CD14-positive monocyte (primary cell): Measurements from ENCODE around the gene TOMM6. TPM values are rescaled to one million over a fixed set of nuclear protein-coding genes. Genes with fewer than 3 reads are reported as not detected.

Source experiments
- DNase-seq, 3 donors: peaks; one replicate each; pipeline ENCODE4 v3.0.0-alpha.2; 2011 to 2022
- H2AFZ ChIP-seq: 2 replicates; pipeline ENCODE4 v1.6.0; 2012; ENCODE audit warnings: mild to moderate bottlenecking, low read depth, low read length, inconsistent platforms; ENCODE audit not compliant: insufficient read depth, poor library complexity, severe bottlenecking
- H3K27ac ChIP-seq, 2 donors: 1 replicate in 1 of 2; 2 replicates in 1 of 2; pipeline ENCODE4 v1.5.1; 2012 to 2013; ENCODE audit warnings: low read length in 2 of 2, control low read depth in 1 of 2, inconsistent platforms in 1 of 2, low read depth in 1 of 2, mild to moderate bottlenecking in 1 of 2
- H3K27me3 ChIP-seq, 2 donors: one replicate each; pipeline versions ENCODE4 v1.6.0 to v1.6.1; 2011 to 2013; ENCODE audit warnings: low read length in 2 of 2; ENCODE audit not compliant: control insufficient read depth in 2 of 2, insufficient read depth in 2 of 2
- H3K36me3 ChIP-seq, 2 donors: replicated peaks in 1 of 2; 1 replicate in 1 of 2; 2 replicates in 1 of 2; pipeline versions ENCODE4 v1.5.1 to v1.6.1; 2012 to 2013; ENCODE audit warnings: low read length in 2 of 2, control low read depth in 1 of 2, inconsistent platforms in 1 of 2, mild to moderate bottlenecking in 1 of 2; ENCODE audit not compliant: insufficient read depth in 2 of 2, control insufficient read depth in 1 of 2
- H3K4me1 ChIP-seq, 2 donors: 1 replicate in 1 of 2; 2 replicates in 1 of 2; pipeline versions ENCODE4 v1.5.1 to v1.6.1; 2012 to 2013; ENCODE audit warnings: low read length in 2 of 2, control low read depth in 1 of 2, inconsistent platforms in 1 of 2, mild to moderate bottlenecking in 1 of 2, moderate library complexity in 1 of 2; ENCODE audit not compliant: insufficient read depth in 2 of 2, control insufficient read depth in 1 of 2
- H3K4me2 ChIP-seq: replicated peaks from 2 replicates; pipeline ENCODE3; 2012; ENCODE audit warnings: low read length, moderate library complexity, mild to moderate bottlenecking; ENCODE audit not compliant: poor library complexity, severe bottlenecking; ENCODE audit errors: extremely low read depth
- H3K4me3 ChIP-seq, 3 experiments: fragments of 200-600 bp in 1 of 3; sonication (generic) in 1 of 3; replicated peaks in 1 of 3; 1 replicate in 2 of 3; 2 replicates in 1 of 3; pipeline ENCODE4 v1.5.1; 2011 to 2013; ENCODE audit warnings: low read length in 3 of 3, mild to moderate bottlenecking in 3 of 3, control low read depth in 2 of 3, low read depth in 2 of 3, inconsistent platforms in 1 of 3, moderate library complexity in 1 of 3
- H3K79me2 ChIP-seq: 2 replicates; pipeline ENCODE4 v1.6.0; 2012; ENCODE audit warnings: mild to moderate bottlenecking, control low read depth, inconsistent platforms, low read length, moderate library complexity; ENCODE audit not compliant: insufficient read depth
- H3K9ac ChIP-seq: 2 replicates; pipeline ENCODE4 v1.6.0; 2017; ENCODE audit warnings: low read length, mild to moderate bottlenecking; ENCODE audit not compliant: insufficient read depth, poor library complexity, severe bottlenecking
- H3K9me3 ChIP-seq, 2 donors: replicated peaks in 1 of 2; 1 replicate in 1 of 2; 2 replicates in 1 of 2; pipeline versions ENCODE4 v1.5.1 to v1.6.1; 2012 to 2013; ENCODE audit warnings: low read length in 2 of 2, control low read depth in 1 of 2; ENCODE audit not compliant: control insufficient read depth in 1 of 2, insufficient read depth in 1 of 2
- H4K20me1 ChIP-seq: 2 replicates; pipeline ENCODE4 v1.6.0; 2012; ENCODE audit warnings: mild to moderate bottlenecking, low read length, control low read depth, moderate library complexity; ENCODE audit not compliant: insufficient read depth
- H3K27ac Mint-ChIP-seq, 7 donors: one replicate each; pipeline ENCODE4 v1.8.0; 2020; ENCODE audit warnings: mild to moderate bottlenecking in 7 of 7, mixed read lengths in 7 of 7, moderate library complexity in 6 of 7, inconsistent platforms in 2 of 7
- H3K27me3 Mint-ChIP-seq, 3 donors: one replicate each; pipeline ENCODE4 v1.8.0; 2021 to 2022; ENCODE audit warnings: low read depth in 3 of 3, mild to moderate bottlenecking in 3 of 3, mixed read lengths in 3 of 3, moderate library complexity in 3 of 3, inconsistent platforms in 1 of 3
- H3K36me3 Mint-ChIP-seq, 2 donors: one replicate each; pipeline ENCODE4 v1.8.0; 2020; ENCODE audit warnings: mixed read lengths in 2 of 2, inconsistent platforms in 1 of 2, mild to moderate bottlenecking in 1 of 2
- H3K4me1 Mint-ChIP-seq: one replicate; pipeline ENCODE4 v1.8.0; 2020; ENCODE audit warnings: mild to moderate bottlenecking, mixed read lengths
- H3K4me3 Mint-ChIP-seq, 2 donors: one replicate each; pipeline ENCODE4 v1.8.0; 2020; ENCODE audit warnings: mild to moderate bottlenecking in 2 of 2, mixed read lengths in 2 of 2, moderate library complexity in 1 of 2
- H3K9me3 Mint-ChIP-seq, 7 donors: one replicate each; pipeline ENCODE4 v1.8.0; 2020 to 2022; ENCODE audit warnings: mixed read lengths in 7 of 7, mild to moderate bottlenecking in 6 of 7, moderate library complexity in 6 of 7, inconsistent platforms in 2 of 7
- CTCF ChIP-seq: fragments of 200-600 bp; IDR thresholded peaks from one replicate; pipeline ENCODE4 v1.8.0; 2022; ENCODE audit warnings: antibody characterized with exemption, mild to moderate bottlenecking
- WGBS: methylation state at CpG from one replicate; pipeline ENCODE4 v1.1.5; 2013; ENCODE audit warnings: missing lambda C conversion rate; ENCODE audit not compliant: insufficient coverage; 5-methylcytosine and 5-hydroxymethylcytosine counted together
- intact Hi-C, 2 donors: fragments of 100-400 bp; cut with micrococcal nuclease; formaldehyde crosslinking; loops; one replicate each; pipeline versions ENCODE4 v1.15.0 to v1.15.1; 2023
- polyA plus RNA-seq, 3 donors: library from polyadenylated mRNA; depleted of rRNA in 1 of 3; unstranded in 2 of 3; stranded (reverse) in 1 of 3; fragments of 300-500 nt in 2 of 3; fragments of >200 nt in 1 of 3; fragmentation: Illumina TruSeq in 2 of 3; gene quantifications; 1 replicate in 2 of 3; 2 replicates in 1 of 3; pipeline ENCODE4 v1.2.3, GENCODE V29; 2012 to 2021

TOMM6 gene
- polyA plus RNA-seq, 3 donors: 271 to 382 (median 343) TPM

- Mint-ChIP-seq H3K4me3 (no peak overlapping the region), H3K9me3 (peaks cover 0 to 3% (median 0%) of the 10 kb centered on the region in 7 donors), H3K36me3 (peaks cover 0 to 3% of the 10 kb centered on the region in 2 donors), H3K27ac (no peak overlapping the region), H3K4me1 (peaks cover 6% of the 10 kb centered on the region), H3K27me3 (peaks cover 0 to 1% (median 0%) of the 10 kb centered on the region in 3 donors)
- TF ChIP-seq CTCF: no peak
- intact Hi-C loops: no loop called here
- Histone ChIP-seq H3K4me2 (no peak overlapping the region), H3K79me2 (no peaks in the 10 kb centered on the region), H3K9me3 (no peaks in the 10 kb centered on the region), H3K27ac (no peak overlapping the region), H3K9ac (no peak overlapping the region), H3K4me3 (no peak overlapping the region), H3K4me1 (no peaks in the 10 kb centered on the region), H2AFZ (no peak overlapping the region), H3K36me3 (no peaks in the 10 kb centered on the region), H3K27me3 (no peaks in the 10 kb centered on the region), H4K20me1 (no peaks in the 10 kb centered on the region)
- WGBS: 100% methylated on average over 1 of the region's 2 CpGs
- DNase-seq: no peak
Observed at GRCh38 chr6:41813469-41813868, 26.0 kb downstream of the TOMM6 start.

GRCh38 chr6:41813956-41814355 lies 26.5 kb downstream of the TOMM6 start:
- Mint-ChIP-seq H3K36me3 (peaks cover 0 to 3% of the 10 kb centered on the region in 2 donors), H3K4me3 (no peak overlapping the region), H3K4me1 (peaks cover 11% of the 10 kb centered on the region), H3K27ac (no peak overlapping the region), H3K9me3 (peaks cover 0 to 3% (median 0%) of the 10 kb centered on the region in 7 donors), H3K27me3 (peaks cover 0 to 1% (median 0%) of the 10 kb centered on the region in 3 donors)
- no peaks in the 10 kb centered on the region for H4K20me1 ChIP-seq
- no peak overlapping the region for H2AFZ ChIP-seq
- no CpG with 5 or more reads among the region's 2 CpGs for WGBS
- no peak overlapping the region for H3K4me2 ChIP-seq
- no peak for TF ChIP-seq CTCF
- H3K27ac ChIP-seq: no peak overlapping the region
- H3K4me3 ChIP-seq: no peak overlapping the region
- DNase-seq: no peak
- no peaks in the 10 kb centered on the region for H3K79me2 ChIP-seq
- intact Hi-C loops: no loop called here
- no peaks in the 10 kb centered on the region for H3K9me3 ChIP-seq
- no peaks in the 10 kb centered on the region for H3K36me3 ChIP-seq
- peaks cover 0 to 5% of the 10 kb centered on the region in 2 donors for H3K4me1 ChIP-seq
- no peaks in the 10 kb centered on the region for H3K27me3 ChIP-seq
- no peak overlapping the region for H3K9ac ChIP-seq
